Smooth muscle cell (in vitro differentiated cells): ENCODE results near the gene DAAM1. TPM values are rescaled to one million over a fixed set of nuclear protein-coding genes. Genes with fewer than 3 reads are reported as not detected.
A peak's percentile ranks its signal among the peaks of the same experiment; 100 is the strongest.

ENCODE experiments used
- DNase-seq: peaks from one replicate; lab custom pipeline; 2025; ENCODE audit not compliant: unreplicated experiment; lab: John Stamatoyannopoulos, UW
- H2AFZ ChIP-seq: fragments of 200-600 bp; sonication (generic); 2 replicates; pipeline ENCODE4 v1.6.0; 2016; ENCODE audit warnings: antibody characterized with exemption, low read depth, mild to moderate bottlenecking
- H3F3A ChIP-seq: fragments of 200-600 bp; sonication (generic); 2 replicates; pipeline ENCODE4 v1.6.0; 2017; ENCODE audit warnings: antibody characterized with exemption, low read depth
- H3K27ac ChIP-seq: fragments of 200-600 bp; sonication (generic); 2 replicates; pipeline ENCODE4 v1.5.1; 2016; ENCODE audit warnings: low read depth, mild to moderate bottlenecking
- H3K27me3 ChIP-seq: fragments of 200-600 bp; sonication (generic); 2 replicates; pipeline ENCODE4 v1.6.1; 2016; ENCODE audit warnings: low read depth, mild to moderate bottlenecking
- H3K36me3 ChIP-seq: fragments of 200-600 bp; sonication (generic); 2 replicates; pipeline ENCODE4 v1.5.1; 2016; ENCODE audit warnings: low read depth
- H3K4me1 ChIP-seq: fragments of 200-600 bp; sonication (generic); 2 replicates; pipeline ENCODE4 v1.5.1; 2016; ENCODE audit warnings: low read depth
- H3K4me2 ChIP-seq: fragments of 200-600 bp; sonication (generic); 2 replicates; pipeline ENCODE4 v1.6.0; 2016; ENCODE audit warnings: mild to moderate bottlenecking
- H3K4me3 ChIP-seq: fragments of 200-600 bp; sonication (generic); 2 replicates; pipeline ENCODE4 v1.5.1; 2016; ENCODE audit warnings: mild to moderate bottlenecking
- H3K79me2 ChIP-seq: fragments of 200-600 bp; sonication (generic); 2 replicates; pipeline ENCODE4 v1.6.0; 2016; ENCODE audit warnings: low read depth, mild to moderate bottlenecking
- H3K9ac ChIP-seq: fragments of 200-600 bp; sonication (generic); 2 replicates; pipeline ENCODE4 v1.6.0; 2016; ENCODE audit warnings: low read depth
- H3K9me3 ChIP-seq: fragments of 200-600 bp; sonication (generic); replicated peaks from 2 replicates; pipeline ENCODE4 v1.5.1; 2016; ENCODE audit warnings: low read depth
- H4K20me1 ChIP-seq: fragments of 200-600 bp; sonication (generic); 2 replicates; pipeline ENCODE4 v1.6.0; 2016; ENCODE audit warnings: low read depth
- CTCF ChIP-seq: fragments of 200-600 bp; sonication (generic); IDR thresholded peaks from 2 replicates; pipeline ENCODE4 v1.5.1; 2017; ENCODE audit warnings: borderline replicate concordance, mild to moderate bottlenecking, antibody characterized with exemption; ENCODE audit not compliant: insufficient read depth, poor library complexity, severe bottlenecking
- WGBS: methylation state at CpG from one replicate; pipeline ENCODE4 v1.1.7; 2016; ENCODE audit warnings: low lambda C conversion rate; 5-methylcytosine and 5-hydroxymethylcytosine counted together
- polyA plus RNA-seq: library from polyadenylated mRNA; unstranded; fragments of >200 nt; fragmentation: Nextera tagmentation; extraction: Ambion mirVana; gene quantifications from 2 replicates; pipeline ENCODE4 v1.2.1, GENCODE V29; 2016
- total RNA-seq: library from RNA; depleted of rRNA; stranded (reverse); fragments of >200 nt; gene quantifications from 2 replicates; pipeline ENCODE4 v1.2.3, GENCODE V29; 2014

DAAM1 gene
- total and polyA plus RNA-seq, 2 experiments from 2014 or later = 10.9 to 46.4 TPM

- no peaks in the 10 kb centered on the region for H3K9me3 ChIP-seq
- TF ChIP-seq CTCF = no peak
Observed at GRCh38 chr14:59406454-59407245, 218.2 kb downstream of the DAAM1 start.

GRCh38 chr14:59407246-59408010, 219.0 kb downstream of the DAAM1 start:
- WGBS = 41% methylated on average over 4 of the region's 4 CpGs
- no peak overlapping the region for H2AFZ ChIP-seq
- peak overlapping the region; percentile 39 for H3K9ac ChIP-seq
- TF ChIP-seq CTCF = no peak
- H3F3A ChIP-seq = no peaks in the 10 kb centered on the region
- H3K4me2 ChIP-seq = peak overlapping the region; percentile 9
- no peak for DNase-seq
- no peaks in the 10 kb centered on the region for H3K79me2 ChIP-seq
- H3K27me3 ChIP-seq = no peaks in the 10 kb centered on the region
- no peaks in the 10 kb centered on the region for H4K20me1 ChIP-seq
- H3K9me3 ChIP-seq = no peaks in the 10 kb centered on the region
- H3K4me1 ChIP-seq = no peaks in the 10 kb centered on the region
- peak overlapping the region; percentile 76 for H3K27ac ChIP-seq
- no peak overlapping the region for H3K4me3 ChIP-seq
- H3K36me3 ChIP-seq = no peaks in the 10 kb centered on the region

More at GRCh38 chr14:59406454-59407245, 218.2 kb downstream of the DAAM1 start:
- H3K4me1 ChIP-seq = no peaks in the 10 kb centered on the region
- H3K4me3 ChIP-seq = no peak overlapping the region
- H2AFZ ChIP-seq = no peak overlapping the region
- peak overlapping the region; percentile 76 for H3K27ac ChIP-seq
- no peaks in the 10 kb centered on the region for H3K36me3 ChIP-seq
- H3K4me2 ChIP-seq = peak overlapping the region; percentile 9
- H3K27me3 ChIP-seq = no peaks in the 10 kb centered on the region
- peak overlapping the region; percentile 39 for H3K9ac ChIP-seq
- no peaks in the 10 kb centered on the region for H4K20me1 ChIP-seq
- no peaks in the 10 kb centered on the region for H3K79me2 ChIP-seq
- H3F3A ChIP-seq = no peaks in the 10 kb centered on the region
- 65% methylated on average over 6 of the region's 6 CpGs for WGBS
- no peak for DNase-seq

- Histone ChIP-seq H4K20me1 (no peaks in the 10 kb centered on the region), H3K27ac (no peak overlapping the region), H3K36me3 (no peaks in the 10 kb centered on the region), H3K9ac (no peak overlapping the region), H2AFZ (no peak overlapping the region), H3K4me2 (no peak overlapping the region), H3K9me3 (no peaks in the 10 kb centered on the region), H3F3A (no peaks in the 10 kb centered on the region), H3K27me3 (no peaks in the 10 kb centered on the region), H3K79me2 (no peaks in the 10 kb centered on the region), H3K4me3 (no peak overlapping the region), H3K4me1 (no peaks in the 10 kb centered on the region)
- no peak for DNase-seq
- no peak for TF ChIP-seq CTCF
- WGBS = 77% methylated on average over 5 of the region's 5 CpGs
Observed at GRCh38 chr14:59415836-59416602, 227.6 kb downstream of the DAAM1 start.
